CD14-positive monocyte (primary cell): Measurements from ENCODE around the gene NFKB1. TPM values are rescaled to one million over a fixed set of nuclear protein-coding genes. Genes with fewer than 3 reads are reported as not detected.

ENCODE experiments used
- DNase-seq, 3 donors: peaks; one replicate each; pipeline ENCODE4 v3.0.0-alpha.2; 2011 to 2022
- H2AFZ ChIP-seq: 2 replicates; pipeline ENCODE4 v1.6.0; 2012; ENCODE audit warnings: mild to moderate bottlenecking, low read depth, low read length, inconsistent platforms; ENCODE audit not compliant: insufficient read depth, poor library complexity, severe bottlenecking
- H3K27ac ChIP-seq, 2 donors: 1 replicate in 1 of 2; 2 replicates in 1 of 2; pipeline ENCODE4 v1.5.1; 2012 to 2013; ENCODE audit warnings: low read length in 2 of 2, control low read depth in 1 of 2, inconsistent platforms in 1 of 2, low read depth in 1 of 2, mild to moderate bottlenecking in 1 of 2
- H3K27me3 ChIP-seq, 2 donors: one replicate each; pipeline versions ENCODE4 v1.6.0 to v1.6.1; 2011 to 2013; ENCODE audit warnings: low read length in 2 of 2; ENCODE audit not compliant: control insufficient read depth in 2 of 2, insufficient read depth in 2 of 2
- H3K36me3 ChIP-seq, 2 donors: replicated peaks in 1 of 2; 1 replicate in 1 of 2; 2 replicates in 1 of 2; pipeline versions ENCODE4 v1.5.1 to v1.6.1; 2012 to 2013; ENCODE audit warnings: low read length in 2 of 2, control low read depth in 1 of 2, inconsistent platforms in 1 of 2, mild to moderate bottlenecking in 1 of 2; ENCODE audit not compliant: insufficient read depth in 2 of 2, control insufficient read depth in 1 of 2
- H3K4me1 ChIP-seq, 2 donors: 1 replicate in 1 of 2; 2 replicates in 1 of 2; pipeline versions ENCODE4 v1.5.1 to v1.6.1; 2012 to 2013; ENCODE audit warnings: low read length in 2 of 2, control low read depth in 1 of 2, inconsistent platforms in 1 of 2, mild to moderate bottlenecking in 1 of 2, moderate library complexity in 1 of 2; ENCODE audit not compliant: insufficient read depth in 2 of 2, control insufficient read depth in 1 of 2
- H3K4me2 ChIP-seq: replicated peaks from 2 replicates; pipeline ENCODE3; 2012; ENCODE audit warnings: low read length, moderate library complexity, mild to moderate bottlenecking; ENCODE audit not compliant: poor library complexity, severe bottlenecking; ENCODE audit errors: extremely low read depth
- H3K4me3 ChIP-seq, 3 experiments: fragments of 200-600 bp in 1 of 3; sonication (generic) in 1 of 3; replicated peaks in 1 of 3; 1 replicate in 2 of 3; 2 replicates in 1 of 3; pipeline ENCODE4 v1.5.1; 2011 to 2013; ENCODE audit warnings: low read length in 3 of 3, mild to moderate bottlenecking in 3 of 3, control low read depth in 2 of 3, low read depth in 2 of 3, inconsistent platforms in 1 of 3, moderate library complexity in 1 of 3
- H3K79me2 ChIP-seq: 2 replicates; pipeline ENCODE4 v1.6.0; 2012; ENCODE audit warnings: mild to moderate bottlenecking, control low read depth, inconsistent platforms, low read length, moderate library complexity; ENCODE audit not compliant: insufficient read depth
- H3K9ac ChIP-seq: 2 replicates; pipeline ENCODE4 v1.6.0; 2017; ENCODE audit warnings: low read length, mild to moderate bottlenecking; ENCODE audit not compliant: insufficient read depth, poor library complexity, severe bottlenecking
- H3K9me3 ChIP-seq, 2 donors: replicated peaks in 1 of 2; 1 replicate in 1 of 2; 2 replicates in 1 of 2; pipeline versions ENCODE4 v1.5.1 to v1.6.1; 2012 to 2013; ENCODE audit warnings: low read length in 2 of 2, control low read depth in 1 of 2; ENCODE audit not compliant: control insufficient read depth in 1 of 2, insufficient read depth in 1 of 2
- H4K20me1 ChIP-seq: 2 replicates; pipeline ENCODE4 v1.6.0; 2012; ENCODE audit warnings: mild to moderate bottlenecking, low read length, control low read depth, moderate library complexity; ENCODE audit not compliant: insufficient read depth
- H3K27ac Mint-ChIP-seq, 7 donors: one replicate each; pipeline ENCODE4 v1.8.0; 2020; ENCODE audit warnings: mild to moderate bottlenecking in 7 of 7, mixed read lengths in 7 of 7, moderate library complexity in 6 of 7, inconsistent platforms in 2 of 7
- H3K27me3 Mint-ChIP-seq, 3 donors: one replicate each; pipeline ENCODE4 v1.8.0; 2021 to 2022; ENCODE audit warnings: low read depth in 3 of 3, mild to moderate bottlenecking in 3 of 3, mixed read lengths in 3 of 3, moderate library complexity in 3 of 3, inconsistent platforms in 1 of 3
- H3K36me3 Mint-ChIP-seq, 2 donors: one replicate each; pipeline ENCODE4 v1.8.0; 2020; ENCODE audit warnings: mixed read lengths in 2 of 2, inconsistent platforms in 1 of 2, mild to moderate bottlenecking in 1 of 2
- H3K4me1 Mint-ChIP-seq: one replicate; pipeline ENCODE4 v1.8.0; 2020; ENCODE audit warnings: mild to moderate bottlenecking, mixed read lengths
- H3K4me3 Mint-ChIP-seq, 2 donors: one replicate each; pipeline ENCODE4 v1.8.0; 2020; ENCODE audit warnings: mild to moderate bottlenecking in 2 of 2, mixed read lengths in 2 of 2, moderate library complexity in 1 of 2
- H3K9me3 Mint-ChIP-seq, 7 donors: one replicate each; pipeline ENCODE4 v1.8.0; 2020 to 2022; ENCODE audit warnings: mixed read lengths in 7 of 7, mild to moderate bottlenecking in 6 of 7, moderate library complexity in 6 of 7, inconsistent platforms in 2 of 7
- WGBS: methylation state at CpG from one replicate; pipeline ENCODE4 v1.1.5; 2013; ENCODE audit warnings: missing lambda C conversion rate; ENCODE audit not compliant: insufficient coverage; 5-methylcytosine and 5-hydroxymethylcytosine counted together
- intact Hi-C, 2 donors: fragments of 100-400 bp; cut with micrococcal nuclease; formaldehyde crosslinking; loops; one replicate each; pipeline versions ENCODE4 v1.15.0 to v1.15.1; 2023
- polyA plus RNA-seq, 3 donors: library from polyadenylated mRNA; depleted of rRNA in 1 of 3; unstranded in 2 of 3; stranded (reverse) in 1 of 3; fragments of 300-500 nt in 2 of 3; fragments of >200 nt in 1 of 3; fragmentation: Illumina TruSeq in 2 of 3; gene quantifications; 1 replicate in 2 of 3; 2 replicates in 1 of 3; pipeline ENCODE4 v1.2.3, GENCODE V29; 2012 to 2021
- TF ChIP-seq, protein P1 (sequence below): fragments of 200-600 bp; IDR thresholded peaks from one replicate; pipeline ENCODE4 v1.8.0; 2022; ENCODE audit warnings: antibody characterized with exemption, mild to moderate bottlenecking

NFKB1 gene
- polyA plus RNA-seq, 3 donors = 9.0 to 34.4 (median 17.8) TPM

DNA sequence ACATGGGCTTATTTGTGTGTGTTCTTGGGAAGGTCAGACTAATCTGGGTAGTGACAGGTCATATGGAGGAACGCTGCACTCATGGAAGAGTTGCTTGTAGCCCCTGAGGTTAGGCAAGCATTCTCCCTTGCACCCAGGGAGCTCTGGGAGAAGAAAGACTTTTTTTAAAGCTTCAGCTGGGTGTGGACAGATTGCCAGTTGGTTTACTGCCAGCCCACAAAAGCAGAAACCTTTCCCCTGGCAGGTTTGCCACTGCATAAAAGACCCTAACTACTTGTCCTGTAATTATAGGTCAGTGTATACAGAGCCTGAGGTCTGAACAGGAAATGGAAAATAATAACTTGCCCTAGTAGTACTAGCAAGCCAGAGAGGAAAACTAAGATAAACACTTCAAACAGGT is 7.4 kb upstream of the NFKB1 start:
- Histone ChIP-seq H3K9ac (no peak overlapping the region), H4K20me1 (no peaks in the 10 kb centered on the region), H3K4me3 (no peak overlapping the region), H2AFZ (no peak overlapping the region), H3K27ac (no peak overlapping the region), H3K27me3 (no peaks in the 10 kb centered on the region), H3K9me3 (no peaks in the 10 kb centered on the region), H3K4me1 (no peaks in the 10 kb centered on the region), H3K4me2 (no peak overlapping the region), H3K36me3 (no peaks in the 10 kb centered on the region), H3K79me2 (no peaks in the 10 kb centered on the region)
- no peak for DNase-seq
- no CpG with 5 or more reads among the region's 1 CpG for WGBS
- intact Hi-C loops = no loop called here
- H3K4me1 Mint-ChIP-seq = no peaks in the 10 kb centered on the region
- H3K27me3 Mint-ChIP-seq = peaks cover 0 to 2% (median 0%) of the 10 kb centered on the region in 3 donors
- TF ChIP-seq, protein P1, sequence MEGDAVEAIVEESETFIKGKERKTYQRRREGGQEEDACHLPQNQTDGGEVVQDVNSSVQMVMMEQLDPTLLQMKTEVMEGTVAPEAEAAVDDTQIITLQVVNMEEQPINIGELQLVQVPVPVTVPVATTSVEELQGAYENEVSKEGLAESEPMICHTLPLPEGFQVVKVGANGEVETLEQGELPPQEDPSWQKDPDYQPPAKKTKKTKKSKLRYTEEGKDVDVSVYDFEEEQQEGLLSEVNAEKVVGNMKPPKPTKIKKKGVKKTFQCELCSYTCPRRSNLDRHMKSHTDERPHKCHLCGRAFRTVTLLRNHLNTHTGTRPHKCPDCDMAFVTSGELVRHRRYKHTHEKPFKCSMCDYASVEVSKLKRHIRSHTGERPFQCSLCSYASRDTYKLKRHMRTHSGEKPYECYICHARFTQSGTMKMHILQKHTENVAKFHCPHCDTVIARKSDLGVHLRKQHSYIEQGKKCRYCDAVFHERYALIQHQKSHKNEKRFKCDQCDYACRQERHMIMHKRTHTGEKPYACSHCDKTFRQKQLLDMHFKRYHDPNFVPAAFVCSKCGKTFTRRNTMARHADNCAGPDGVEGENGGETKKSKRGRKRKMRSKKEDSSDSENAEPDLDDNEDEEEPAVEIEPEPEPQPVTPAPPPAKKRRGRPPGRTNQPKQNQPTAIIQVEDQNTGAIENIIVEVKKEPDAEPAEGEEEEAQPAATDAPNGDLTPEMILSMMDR = no peak
- H3K4me3 Mint-ChIP-seq = no peak overlapping the region
- no peaks in the 10 kb centered on the region for H3K36me3 Mint-ChIP-seq
- H3K27ac Mint-ChIP-seq = no peak overlapping the region
- no peaks in the 10 kb centered on the region for H3K9me3 Mint-ChIP-seq

DNA sequence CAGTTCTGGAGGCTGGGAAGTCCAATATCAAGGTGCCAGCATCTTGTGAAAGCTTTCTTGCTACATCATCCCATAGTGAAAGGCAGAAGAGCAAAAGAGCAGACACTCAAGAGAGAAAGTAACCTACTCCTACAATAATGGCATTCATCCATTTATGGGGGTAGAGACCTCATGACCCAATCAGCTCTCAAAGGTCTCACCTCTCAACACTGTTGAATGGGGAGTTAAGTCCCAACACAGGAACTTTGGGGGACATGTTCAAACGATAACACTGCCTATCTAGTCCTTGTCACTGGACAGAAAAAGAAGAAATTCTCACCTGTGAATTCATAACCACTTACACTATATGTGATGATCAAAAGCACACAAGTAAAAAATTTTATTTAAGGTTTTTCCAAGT is 6.6 kb upstream of the NFKB1 start:
- H3K9me3 ChIP-seq = no peaks in the 10 kb centered on the region
- no peaks in the 10 kb centered on the region for H4K20me1 ChIP-seq
- no peaks in the 10 kb centered on the region for H3K27me3 ChIP-seq
- no peak overlapping the region for H2AFZ ChIP-seq
- Mint-ChIP-seq H3K27ac (no peak overlapping the region), H3K4me3 (no peak overlapping the region), H3K9me3 (no peaks in the 10 kb centered on the region), H3K4me1 (no peaks in the 10 kb centered on the region), H3K36me3 (no peaks in the 10 kb centered on the region), H3K27me3 (peaks cover 0 to 3% (median 2%) of the 10 kb centered on the region in 3 donors)
- H3K79me2 ChIP-seq = no peaks in the 10 kb centered on the region
- WGBS = 83% methylated on average over 1 of the region's 1 CpG
- H3K36me3 ChIP-seq = no peaks in the 10 kb centered on the region
- no peak overlapping the region for H3K4me2 ChIP-seq
- H3K4me3 ChIP-seq = no peak overlapping the region
- H3K9ac ChIP-seq = no peak overlapping the region
- TF ChIP-seq, protein P1 = no peak
- intact Hi-C loops = loop anchor here in 1 of 2 donors (5.0 kb wide), 1 partner anchor 38 kb away; no protein-coding TSS in a partner anchor
- no peaks in the 10 kb centered on the region for H3K4me1 ChIP-seq
- H3K27ac ChIP-seq = no peak overlapping the region
- DNase-seq = no peak
